K562 (cell line): Measurements from ENCODE around the gene ZFYVE27. TPM values are rescaled to one million over a fixed set of nuclear protein-coding genes. Genes with fewer than 3 reads are reported as not detected.

Experiments used
- AFF1 ChIP-seq, 2 experiments: fragments of 450-650 bp; IDR thresholded peaks; 2 replicates each; pipeline ENCODE4 v1.6.1; 2018; ENCODE audit warnings: mild to moderate bottlenecking in 2 of 2, low read depth in 1 of 2; ENCODE audit not compliant: partially characterized antibody in 2 of 2
- ATF6 ChIP-seq: sonication (generic); formaldehyde crosslinking; IDR thresholded peaks from 2 replicates; pipeline ENCODE4 v1.4.0; 2020; ENCODE audit warnings: mild to moderate bottlenecking, missing genetic modification reagents
- CGGBP1 ChIP-seq: fragments of 250-450 bp; sonication (Bioruptor Pico); IDR thresholded peaks from 2 replicates; pipeline ENCODE4 v1.9.0; 2021; ENCODE audit warnings: mild to moderate bottlenecking
- CTBP1 ChIP-seq: fragments of 450-650 bp; IDR thresholded peaks from 2 replicates; pipeline ENCODE4 v1.6.1; 2016; ENCODE audit warnings: borderline replicate concordance
- DPF2 ChIP-seq: fragments of 450-650 bp; IDR thresholded peaks from 2 replicates; pipeline ENCODE4 v1.6.1; 2016
- GABPB2 ChIP-seq: fragments of 250-450 bp; sonication (Bioruptor Pico); conservative IDR thresholded peaks from 2 replicates; pipeline ENCODE4 v1.5.1; 2021; ENCODE audit warnings: mild to moderate bottlenecking
- HDAC1 ChIP-seq, 2 experiments: fragments of 450-650 bp; IDR thresholded peaks; 2 replicates each; pipeline ENCODE4 v1.6.1; 2016 to 2017; ENCODE audit warnings: inconsistent platforms in 1 of 2, mild to moderate bottlenecking in 1 of 2, moderate library complexity in 1 of 2
- HNRNPUL1 ChIP-seq: fragments of 200-400 bp; formaldehyde crosslinking; IDR thresholded peaks from 2 replicates; pipeline ENCODE4 v1.6.1; 2017; ENCODE audit warnings: low read length
- POLR3G ChIP-seq: IDR thresholded peaks from 2 replicates; pipeline ENCODE4 v1.6.1; 2011; ENCODE audit not compliant: insufficient read length, insufficient replicate concordance; ENCODE audit errors: extremely low read depth
- PRPF4 ChIP-seq: fragments of 200-400 bp; formaldehyde crosslinking; IDR thresholded peaks from one replicate; pipeline ENCODE4 v1.6.1; 2017; ENCODE audit warnings: low read length, low read depth, mild to moderate bottlenecking; ENCODE audit not compliant: insufficient read depth, poor library complexity, severe bottlenecking
- PYGO2 ChIP-seq: fragments of 450-650 bp; IDR thresholded peaks from 2 replicates; pipeline ENCODE4 v1.6.1; 2016; ENCODE audit warnings: mild to moderate bottlenecking, missing genetic modification characterization, moderate library complexity, missing compliant biosample characterization
- RNF2 ChIP-seq: sonication (generic); IDR thresholded peaks from 2 replicates; pipeline ENCODE4 v1.6.1; 2016
- RNF219 ChIP-seq: fragments of 250-450 bp; sonication (Bioruptor Pico); IDR thresholded peaks from 2 replicates; pipeline ENCODE4 v1.5.0; 2022; ENCODE audit warnings: mild to moderate bottlenecking
- ZBTB26 ChIP-seq: fragments of 450-650 bp; formaldehyde crosslinking; IDR thresholded peaks from 2 replicates; pipeline ENCODE4 v1.4.0; 2022; ENCODE audit warnings: missing genetic modification characterization
- ZKSCAN3 ChIP-seq: fragments of 250-450 bp; sonication (Bioruptor Pico); IDR thresholded peaks from 2 replicates; pipeline ENCODE4 v1.4.0; 2020
- ZNF23 ChIP-seq: fragments of 250-450 bp; sonication (Bioruptor Pico); IDR thresholded peaks from 2 replicates; pipeline ENCODE4 v1.4.0; 2020; ENCODE audit warnings: mild to moderate bottlenecking
- polyA plus RNA-seq, 8 experiments: library from polyadenylated mRNA; depleted of rRNA in 4 of 8; stranded (reverse) in 5 of 8; unstranded in 3 of 8; fragments of >200 nt; fragmentation: Nextera tagmentation in 2 of 8; fragmentation: Illumina TruSeq in 1 of 8; extraction: Ambion mirVana in 2 of 8; extraction: Trizol in 1 of 8; gene quantifications; 2 replicates each; pipeline versions ENCODE4 v1.2.1 to v1.2.3, GENCODE V29; 2011 to 2014; ENCODE audit warnings: inconsistent platforms in 1 of 8, missing spikeins in 1 of 8
- total RNA-seq, 7 experiments: library from RNA; depleted of rRNA in 6 of 7; stranded (reverse); fragments of >200 nt in 6 of 7; fragmentation: Illumina TruSeq in 2 of 7; extraction: Trizol in 2 of 7; gene quantifications; 2 replicates each; pipeline versions ENCODE4 v1.2.1 to v1.2.3, GENCODE V29; 2011 to 2021; ENCODE audit warnings: low replicate concordance in 1 of 7

The ZFYVE27 gene
- total and polyA plus RNA-seq, 9 of the 15 experiments (the other 6 are each of a cell fraction or from before 2014, with no cell fraction given), result 0.81 to 21.9 (median 15.3) TPM

- TF ChIP-seq AFF1 (IDR thresholded peaks at IDR 0.05; ENCODE audit: low read depth in 1 of 2, partially characterized antibody in 2 of 2), result no peak
- no peak for TF ChIP-seq RNF219
- no peak for TF ChIP-seq POLR3G
- TF ChIP-seq CTBP1, result peak; percentile 81; the same call in 1 of the 2 replicates
- no peak for TF ChIP-seq PYGO2
- TF ChIP-seq ZNF23 (CRISPR knock-in tag), result no peak
- no peak for TF ChIP-seq PRPF4
- no peak for TF ChIP-seq RNF2
- peak; percentile 85 for TF ChIP-seq DPF2
- no peak for TF ChIP-seq GABPB2
- peak in 1 of 2 experiments; percentile 89; a peak in 2 of 4 replicates for TF ChIP-seq HDAC1 (IDR thresholded peaks at IDR 0.05)
- no peak for TF ChIP-seq CGGBP1 (CRISPR knock-in tag)
- no peak for TF ChIP-seq ZKSCAN3 (CRISPR knock-in tag)
- no peak for TF ChIP-seq HNRNPUL1
- no peak for TF ChIP-seq ATF6 (CRISPR knock-in tag)
- TF ChIP-seq ZBTB26 (CRISPR knock-in tag), result no peak
Observed at GRCh38 chr10:97771913-97772823, 35.2 kb downstream of the ZFYVE27 start, which contains the start of gene SFRP5 (continued).
